Breast epithelium (tissue), 4 donors: ENCODE results near the gene ZBTB40. TPM values are rescaled to one million over a fixed set of nuclear protein-coding genes. Genes with fewer than 3 reads are reported as not detected.

Experiments
- DNase-seq, 2 donors: peaks; one replicate each; pipeline ENCODE4 v3.0.0-alpha.2; 2019; ENCODE audit warnings: low spot score in 2 of 2
- H3K27ac ChIP-seq, 2 donors: fragments of 200-600 bp; sonication (generic) in 1 of 2; one replicate each; pipeline ENCODE4 v1.5.1; 2016 to 2019; ENCODE audit warnings: mild to moderate bottlenecking in 1 of 2
- H3K27me3 ChIP-seq, 2 donors: fragments of 200-600 bp; sonication (generic) in 1 of 2; one replicate each; pipeline versions ENCODE4 v1.5.1 to v1.6.0; 2017 to 2019; ENCODE audit warnings: control low read depth in 1 of 2, mild to moderate bottlenecking in 1 of 2
- H3K36me3 ChIP-seq: fragments of 200-600 bp; one replicate; pipeline ENCODE4 v1.5.1; 2019
- H3K4me1 ChIP-seq, 2 donors: fragments of 200-600 bp; sonication (generic); one replicate each; pipeline ENCODE4 v1.5.1; 2016 to 2019; ENCODE audit warnings: control low read depth in 1 of 2
- H3K4me3 ChIP-seq, 3 donors: fragments of 200-600 bp; sonication (generic); 1 replicate in 2 of 3; 2 replicates in 1 of 3; pipeline ENCODE4 v1.5.1; 2016 to 2019; ENCODE audit warnings: mild to moderate bottlenecking in 3 of 3, moderate library complexity in 2 of 3
- H3K9me3 ChIP-seq, 2 donors: fragments of 200-600 bp; sonication (generic) in 1 of 2; one replicate each; pipeline ENCODE4 v1.5.1; 2016 to 2019; ENCODE audit warnings: control low read depth in 1 of 2
- CTCF ChIP-seq, 3 donors: fragments of 450-650 bp; IDR thresholded peaks; one replicate each; pipeline ENCODE4 v1.5.1; 2016 to 2017; ENCODE audit warnings: antibody characterized with exemption in 3 of 3, mild to moderate bottlenecking in 3 of 3, moderate library complexity in 3 of 3
- POLR2A ChIP-seq: fragments of 450-650 bp; IDR thresholded peaks from one replicate; pipeline ENCODE4 v1.6.1; 2016; ENCODE audit warnings: antibody characterized with exemption, mild to moderate bottlenecking, moderate library complexity
- POLR2AphosphoS5 ChIP-seq, 3 donors: sonication (generic); formaldehyde crosslinking; IDR thresholded peaks; one replicate each; pipeline ENCODE4 v1.6.1; 2017; ENCODE audit warnings: antibody characterized with exemption in 3 of 3
- intact Hi-C: fragments of 100-400 bp; cut with DNase I; formaldehyde crosslinking; loops from one replicate; pipeline ENCODE4 v1.15.1; 2023; ENCODE audit warnings: low total_unique reads
- total RNA-seq, 3 donors: library from RNA; depleted of rRNA; stranded (reverse); fragments of >200 nt; gene quantifications; one replicate each; pipeline ENCODE4 v1.1.0, GENCODE V29; 2016

ZBTB40 gene
- total RNA-seq, 3 donors from 2014 or later: 15.7 to 24.6 (median 22.0) TPM

- TF ChIP-seq POLR2AphosphoS5 (IDR thresholded peaks at IDR 0.05) (no peak), CTCF (IDR thresholded peaks at IDR 0.05) (no peak), POLR2A (no peak)
- no peaks in the 10 kb centered on the region for H3K4me1 ChIP-seq
- intact Hi-C loops: no loop called here
Measured at GRCh38 chr1:22508329-22508728, 56.7 kb downstream of the ZBTB40 start.

GRCh38 chr1:22508991-22509390, 57.3 kb downstream of the ZBTB40 start:
- Histone ChIP-seq H3K4me3 (no peak overlapping the region), H3K27ac (no peak overlapping the region), H3K9me3 (no peaks in the 10 kb centered on the region), H3K27me3 (no peaks in the 10 kb centered on the region), H3K4me1 (no peaks in the 10 kb centered on the region), H3K36me3 (peaks cover 12% of the 10 kb centered on the region)
- no peak for DNase-seq
- TF ChIP-seq CTCF (IDR thresholded peaks at IDR 0.05) (no peak), POLR2AphosphoS5 (IDR thresholded peaks at IDR 0.05) (no peak), POLR2A (no peak)
- intact Hi-C loops: no loop called here

More at GRCh38 chr1:22508329-22508728, 56.7 kb downstream of the ZBTB40 start:
- DNase-seq: no peak
- Histone ChIP-seq H3K9me3 (no peaks in the 10 kb centered on the region), H3K36me3 (peaks cover 12% of the 10 kb centered on the region), H3K27ac (no peak overlapping the region), H3K4me3 (no peak overlapping the region), H3K27me3 (no peaks in the 10 kb centered on the region)

- Histone ChIP-seq H3K27ac (no peak overlapping the region), H3K4me1 (no peaks in the 10 kb centered on the region), H3K9me3 (no peaks in the 10 kb centered on the region), H3K36me3 (peaks cover 12% of the 10 kb centered on the region), H3K4me3 (no peak overlapping the region), H3K27me3 (no peaks in the 10 kb centered on the region)
- TF ChIP-seq CTCF (IDR thresholded peaks at IDR 0.05) (no peak), POLR2A (no peak), POLR2AphosphoS5 (IDR thresholded peaks at IDR 0.05) (no peak)
- intact Hi-C loops: no loop called here
- DNase-seq: no peak
Measured at GRCh38 chr1:22509815-22510214, 58.2 kb downstream of the ZBTB40 start.

GRCh38 chr1:22512873-22513272, 61.2 kb downstream of the ZBTB40 start:
- H3K4me1 ChIP-seq: no peaks in the 10 kb centered on the region
- no peak for DNase-seq
- no peaks in the 10 kb centered on the region for H3K27me3 ChIP-seq
- no peaks in the 10 kb centered on the region for H3K9me3 ChIP-seq
- no peak for TF ChIP-seq CTCF (IDR thresholded peaks at IDR 0.05)
- no peak for TF ChIP-seq POLR2AphosphoS5 (IDR thresholded peaks at IDR 0.05)
- no peak for TF ChIP-seq POLR2A
- H3K4me3 ChIP-seq: no peak overlapping the region
- H3K27ac ChIP-seq: no peak overlapping the region
- intact Hi-C loops: no loop called here
- peaks cover 16% of the 10 kb centered on the region for H3K36me3 ChIP-seq

- Histone ChIP-seq H3K4me1 (no peaks in the 10 kb centered on the region), H3K9me3 (no peaks in the 10 kb centered on the region), H3K27me3 (no peaks in the 10 kb centered on the region), H3K4me3 (no peak overlapping the region), H3K27ac (no peak overlapping the region), H3K36me3 (peaks cover 17% of the 10 kb centered on the region)
- TF ChIP-seq POLR2A: no peak
- TF ChIP-seq POLR2AphosphoS5 (IDR thresholded peaks at IDR 0.05): no peak
- no peak for TF ChIP-seq CTCF (IDR thresholded peaks at IDR 0.05)
- DNase-seq: no peak
- intact Hi-C loops: no loop called here
Measured at GRCh38 chr1:22516906-22517571, 65.4 kb downstream of the ZBTB40 start.
